ENCODE results near the gene BCAS1.
A peak's percentile ranks its signal among the peaks of the same experiment; 100 is the strongest.
"Not testable (repeated sequence)": the region's sequence is repeated elsewhere in the genome, so short reads cannot be mapped to it uniquely, and the experiment has no call there.

The BCAS1 gene

GRCh38 chr20:53939572-53940359 lies 130.6 kb downstream of the BCAS1 start:
- peak; percentile 89 for DNase-seq

- DNase-seq = no peak
Observed at GRCh38 chr20:53939190-53939571, 131.2 kb downstream of the BCAS1 start.

GRCh38 chr20:53938739-53939138 lies 131.7 kb downstream of the BCAS1 start:
- no peak for DNase-seq

- no peak for DNase-seq
Observed at GRCh38 chr20:53937929-53938367, 132.4 kb downstream of the BCAS1 start.

GRCh38 chr20:53937339-53937741 lies 133.1 kb downstream of the BCAS1 start:
- DNase-seq = no peak

- no peak for DNase-seq
Observed at GRCh38 chr20:53935344-53936084, 134.9 kb downstream of the BCAS1 start.

GRCh38 chr20:53934421-53935343 lies 135.7 kb downstream of the BCAS1 start:
- peak; percentile 75 to 86 for DNase-seq

- no peak for DNase-seq
Observed at GRCh38 chr20:53933232-53933846, 137.1 kb downstream of the BCAS1 start.

- not testable (repeated sequence) for DNase-seq
Observed at GRCh38 chr20:53932655-53933192, 137.7 kb downstream of the BCAS1 start.

GRCh38 chr20:53931597-53931996 lies 138.8 kb downstream of the BCAS1 start:
- DNase-seq = no peak

- no peak for DNase-seq
Observed at GRCh38 chr20:53930651-53931504, 139.5 kb downstream of the BCAS1 start.

GRCh38 chr20:53929974-53930650 lies 140.3 kb downstream of the BCAS1 start:
- DNase-seq = no peak

- no peak for DNase-seq
Observed at GRCh38 chr20:53929399-53929798, 141.0 kb downstream of the BCAS1 start.

GRCh38 chr20:53927990-53928389 lies 142.4 kb downstream of the BCAS1 start:
- DNase-seq = no peak

GRCh38 chr20:53926428-53927028 lies 143.9 kb downstream of the BCAS1 start:
- DNase-seq = peak; percentile 56 to 61

GRCh38 chr20:53925651-53926401 lies 144.6 kb downstream of the BCAS1 start:
- no peak for DNase-seq

- no peak for DNase-seq
Observed at GRCh38 chr20:53923566-53924369, 146.6 kb downstream of the BCAS1 start.

- peak; percentile 96 to 97 for DNase-seq
Observed at GRCh38 chr20:53922901-53923314, 147.5 kb downstream of the BCAS1 start.
